SW480 (cell line): ENCODE results near the gene KCNH2.
"Not testable (repeated sequence)": the region's sequence is repeated elsewhere in the genome, so short reads cannot be mapped to it uniquely, and the experiment has no call there.

ENCODE experiments used
- DNase-seq: peaks from one replicate; pipeline ENCODE4 v3.0.0-alpha.2; 2016; ENCODE audit warnings: low spot score

The KCNH2 gene

DNA sequence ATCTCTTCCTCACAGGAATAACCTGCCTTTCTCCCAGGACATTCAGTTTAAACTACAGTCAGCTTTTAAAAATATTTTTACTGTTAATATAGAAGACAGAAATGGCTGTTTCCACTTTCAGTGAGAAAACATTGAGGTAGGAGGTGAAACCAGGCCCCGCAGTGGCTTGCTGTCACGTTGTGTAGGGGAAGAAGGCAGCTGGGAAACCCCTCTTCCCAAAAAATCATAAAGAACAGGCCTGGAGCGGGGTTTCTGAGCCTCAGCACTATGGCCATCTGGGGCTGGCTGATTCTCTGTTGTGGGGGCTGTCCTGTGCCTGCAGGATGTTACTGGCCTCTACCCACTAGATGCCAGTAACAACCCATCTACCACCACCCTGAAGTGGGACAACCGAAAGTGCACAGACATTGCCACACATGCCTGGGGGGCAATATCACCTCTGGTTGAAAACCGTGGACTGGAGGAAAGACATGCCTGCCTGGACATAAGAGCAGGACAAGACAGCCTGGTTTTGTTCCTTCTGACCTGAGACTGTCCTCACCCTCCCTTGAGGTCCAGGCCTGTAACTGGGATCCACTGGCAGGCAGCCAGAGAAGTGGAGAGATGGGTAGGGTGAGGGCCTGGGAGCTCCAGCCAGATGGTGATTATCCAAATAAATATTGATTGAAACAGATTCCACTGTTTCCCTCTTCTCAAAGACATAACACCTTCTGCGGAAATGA, 43.9 kb downstream of the KCNH2 start:
- no peak for DNase-seq

DNA sequence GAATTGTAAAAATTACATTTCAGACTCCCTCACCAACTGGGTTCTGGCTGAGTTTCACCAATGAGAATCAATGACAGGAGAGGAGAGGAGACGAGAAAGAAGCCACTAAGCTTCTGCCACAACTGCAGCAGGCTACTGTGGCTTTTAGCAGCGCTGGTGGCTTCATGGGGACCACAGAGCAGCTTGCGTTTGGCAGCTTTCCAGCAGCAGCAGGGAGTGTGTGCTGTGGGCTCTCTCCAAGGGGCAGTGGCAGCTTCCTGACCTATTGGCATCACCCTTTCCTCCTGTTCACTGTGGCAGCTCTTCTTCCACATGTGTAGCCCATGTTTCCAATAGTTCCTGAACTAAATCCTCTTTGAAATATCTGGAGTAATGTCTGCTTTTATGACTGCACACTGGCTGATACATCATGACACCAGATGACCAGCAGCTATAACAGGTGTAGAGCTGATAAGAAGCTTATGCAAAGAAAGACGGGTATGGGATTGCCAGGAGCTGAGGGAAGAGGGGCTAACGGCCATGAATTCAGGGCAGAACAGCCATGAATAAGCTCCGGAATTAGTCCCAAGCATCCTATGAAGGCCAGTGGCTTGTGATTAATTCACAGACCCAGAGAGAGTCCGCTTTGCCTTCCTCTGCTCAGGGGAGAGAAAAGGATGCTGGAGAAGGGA, 46.8 kb downstream of the KCNH2 start:
- peak; percentile 28 for DNase-seq

DNA sequence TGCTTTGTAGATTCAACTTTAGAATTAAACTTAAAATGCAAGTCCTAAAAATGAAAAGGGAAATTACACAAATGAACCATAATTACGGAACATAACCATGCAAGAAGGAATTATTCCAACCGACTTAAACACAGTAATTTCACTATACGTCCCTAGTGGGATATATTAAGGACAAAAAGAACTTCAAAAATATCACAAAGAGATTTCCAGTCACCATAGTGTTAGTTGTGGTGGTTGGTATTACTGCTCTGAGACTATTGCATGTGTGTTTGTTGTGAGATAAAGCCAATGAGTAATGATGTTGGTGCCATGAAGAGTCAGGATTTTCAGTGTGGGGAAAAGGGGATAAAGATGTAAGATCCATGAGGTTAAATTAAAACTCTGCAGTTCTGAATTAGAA, 49.6 kb downstream of the KCNH2 start:
- no peak for DNase-seq

DNA sequence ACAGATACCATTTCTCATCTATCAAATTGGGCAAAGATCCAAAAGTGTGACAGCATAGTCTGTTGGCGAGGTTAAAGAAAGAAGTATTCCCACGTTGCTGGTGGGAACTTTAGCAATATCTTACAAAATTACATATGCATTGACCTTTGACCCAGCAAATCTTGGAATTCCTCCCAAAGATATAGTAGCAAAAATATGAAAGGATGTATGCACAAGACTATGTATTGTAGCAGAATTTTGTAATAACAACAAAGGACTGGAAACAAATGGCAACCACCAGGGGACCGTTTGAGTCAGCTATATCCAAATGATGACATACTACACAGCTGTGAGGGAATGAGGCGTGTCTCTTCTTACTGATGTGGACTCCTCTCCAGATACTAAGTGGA, 50.2 kb downstream of the KCNH2 start:
- peak; percentile 33 for DNase-seq

DNA sequence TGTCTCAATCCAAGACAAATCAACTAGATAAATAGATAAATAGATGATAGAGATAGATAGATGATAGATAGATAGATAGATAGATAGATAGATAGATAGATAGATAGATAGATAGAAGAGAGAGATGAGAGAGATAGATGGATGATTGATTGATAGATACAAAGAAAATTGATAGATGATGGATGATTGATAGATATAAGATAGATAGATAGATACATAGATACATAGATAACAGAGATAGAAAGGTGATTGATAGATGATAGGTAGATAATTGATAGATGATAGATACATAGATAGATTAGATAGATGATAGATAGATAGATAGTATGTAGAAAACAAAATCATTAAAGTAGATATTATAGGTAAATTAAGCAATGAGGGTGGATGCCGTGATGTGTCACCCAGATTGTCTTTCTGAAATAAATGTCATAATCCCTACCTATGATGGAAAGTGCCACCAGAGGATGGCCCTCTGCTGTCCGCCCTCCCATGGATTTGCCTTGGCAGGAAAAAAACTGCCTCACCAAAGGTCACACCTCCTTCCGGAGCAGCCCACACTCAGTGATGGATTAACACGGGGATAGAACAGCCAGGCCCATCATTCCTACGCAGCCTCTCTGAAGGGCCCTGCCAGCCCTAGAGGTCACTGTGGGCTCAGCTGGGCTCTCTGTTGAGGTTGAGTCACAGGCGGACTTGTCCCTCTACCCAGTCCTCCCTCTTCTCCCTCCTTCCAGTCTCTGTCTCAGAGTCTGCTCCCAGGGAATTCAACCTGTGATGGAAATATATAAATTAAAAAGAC, 50.8 kb downstream of the KCNH2 start:
- no peak for DNase-seq

DNA sequence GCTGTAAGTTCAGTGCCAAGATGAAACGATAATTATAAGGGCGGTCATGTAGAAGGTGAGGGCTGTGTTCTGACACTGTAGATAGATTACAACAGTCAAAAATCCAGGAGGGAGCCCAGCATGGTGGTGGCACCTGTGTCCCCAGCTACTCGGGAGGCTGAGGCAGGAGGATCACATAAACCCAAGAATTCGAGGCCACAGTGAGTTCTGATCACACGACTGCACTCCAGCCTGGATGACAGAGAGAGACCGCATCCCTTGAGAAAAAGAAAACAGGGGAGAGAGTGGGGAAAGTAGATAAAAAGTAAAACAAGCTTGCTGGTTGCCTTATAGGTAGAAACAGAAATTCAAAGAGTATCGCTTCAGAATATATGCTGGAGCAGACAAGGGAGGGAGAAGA, 52.1 kb downstream of the KCNH2 start:
- no peak for DNase-seq

DNA sequence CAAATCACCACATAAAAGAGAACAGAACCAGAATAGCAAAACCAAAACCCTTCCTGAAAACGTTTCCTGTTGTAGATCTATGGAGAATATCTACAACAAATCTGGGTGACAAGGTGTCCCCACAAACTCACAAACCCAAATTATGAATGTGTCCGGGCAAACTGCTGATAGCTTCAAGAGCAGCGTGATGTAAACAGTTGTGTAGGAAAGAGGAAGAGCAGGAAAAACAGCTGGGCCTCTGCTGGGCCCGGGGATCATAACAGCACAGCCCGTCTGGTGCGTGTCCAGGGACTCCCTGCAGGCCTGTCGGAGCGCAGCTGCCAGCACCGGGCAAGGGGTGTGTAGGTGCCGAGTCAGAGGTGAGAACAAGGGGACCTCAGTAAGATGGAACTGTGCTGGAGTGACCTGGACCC, 53.7 kb downstream of the KCNH2 start:
- no peak for DNase-seq

DNA sequence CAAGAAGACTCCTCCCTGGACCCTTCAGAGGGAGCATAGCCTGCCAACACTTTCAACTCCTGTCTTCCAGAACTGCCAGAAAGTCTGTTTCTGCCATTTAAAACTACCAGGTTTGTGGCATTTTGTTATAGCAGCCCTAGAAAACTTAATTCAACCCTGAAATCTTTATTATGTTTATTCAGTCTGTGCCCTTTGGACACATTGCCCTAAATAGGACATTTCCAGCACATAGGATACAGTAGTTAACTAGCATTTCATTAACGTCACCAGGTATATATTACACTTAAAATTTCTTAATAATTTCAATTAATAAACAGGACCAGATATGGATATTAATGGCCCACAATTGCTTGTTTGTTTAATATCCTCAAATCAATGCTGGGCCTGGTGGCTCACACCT, 54.3 kb downstream of the KCNH2 start:
- no peak for DNase-seq

DNA sequence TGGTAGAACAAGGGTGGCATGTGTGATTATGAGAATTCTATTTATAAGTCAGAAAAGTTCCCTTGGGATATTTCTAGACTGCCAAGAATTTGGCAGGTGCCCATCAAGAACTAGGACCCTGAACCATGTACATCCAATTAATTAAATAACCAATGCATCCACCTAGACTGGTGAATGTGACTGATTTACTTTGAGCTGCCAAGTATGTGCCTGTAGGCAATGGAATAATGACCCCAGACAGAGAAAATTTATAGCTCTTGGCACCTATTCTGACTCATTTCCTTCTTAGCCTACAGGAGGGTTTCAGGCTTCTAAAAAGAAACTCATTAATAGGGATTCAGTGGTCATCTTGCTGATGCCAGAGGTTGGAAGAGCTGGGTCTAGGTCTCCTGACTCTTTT, 54.9 kb downstream of the KCNH2 start:
- DNase-seq = no peak

DNA sequence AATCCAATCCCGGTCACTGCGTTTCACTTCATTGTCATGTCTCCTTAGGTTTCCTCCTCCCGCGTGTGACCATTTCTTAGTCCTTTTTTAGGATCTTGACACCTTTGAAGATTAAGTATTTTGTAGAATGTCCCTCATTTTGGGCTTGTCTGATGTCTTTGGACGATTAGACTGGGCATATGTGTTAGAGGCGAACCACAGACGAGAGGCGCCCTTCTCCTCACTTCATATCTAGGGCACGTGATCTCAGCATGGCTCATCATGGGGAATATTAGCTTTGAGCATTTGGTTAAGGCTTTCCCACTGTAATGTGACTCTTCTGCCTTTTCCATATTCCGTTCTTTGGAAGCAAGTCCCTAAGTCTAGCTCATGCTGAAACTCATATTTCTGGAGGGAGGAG, 59.0 kb downstream of the KCNH2 start:
- DNase-seq = no peak

DNA sequence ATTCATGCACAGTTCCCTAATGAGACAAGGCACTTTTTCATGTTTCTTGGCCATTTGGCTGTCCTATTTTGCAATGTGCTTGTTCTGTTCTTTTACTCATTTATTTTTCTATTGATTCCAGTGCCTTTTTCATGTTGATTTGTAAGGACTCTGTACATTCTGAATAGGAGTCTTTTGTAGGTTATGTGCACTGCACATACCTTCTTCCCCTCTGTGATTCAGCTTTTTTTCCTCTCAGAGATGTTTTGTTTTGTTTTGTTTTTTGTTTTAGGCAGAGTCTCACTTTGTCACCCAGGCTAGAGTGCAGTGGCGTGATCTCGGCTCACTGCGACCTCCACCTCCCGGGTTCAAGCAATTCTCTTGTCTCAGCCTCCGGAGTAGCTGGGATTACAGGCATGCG, 59.7 kb downstream of the KCNH2 start:
- DNase-seq = no peak

DNA sequence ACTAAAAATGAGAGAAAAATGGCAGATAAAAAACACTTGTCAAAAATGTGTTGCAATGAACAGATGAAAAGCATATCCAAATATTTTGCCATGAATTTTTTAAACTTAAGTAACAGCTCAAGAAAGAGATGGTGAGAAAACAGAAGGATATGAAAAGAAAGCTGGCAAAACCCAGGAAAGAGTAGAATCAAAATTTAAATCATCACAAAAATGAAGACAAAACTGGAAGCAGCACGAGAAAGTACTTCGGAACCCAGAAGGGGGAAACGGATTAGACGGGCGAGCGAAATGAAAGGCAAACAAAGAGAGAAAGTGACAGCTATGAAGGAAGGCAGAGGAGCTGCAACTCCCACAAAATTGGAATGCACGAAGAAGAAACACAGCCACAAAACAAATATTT, 60.2 kb downstream of the KCNH2 start:
- no peak for DNase-seq

DNA sequence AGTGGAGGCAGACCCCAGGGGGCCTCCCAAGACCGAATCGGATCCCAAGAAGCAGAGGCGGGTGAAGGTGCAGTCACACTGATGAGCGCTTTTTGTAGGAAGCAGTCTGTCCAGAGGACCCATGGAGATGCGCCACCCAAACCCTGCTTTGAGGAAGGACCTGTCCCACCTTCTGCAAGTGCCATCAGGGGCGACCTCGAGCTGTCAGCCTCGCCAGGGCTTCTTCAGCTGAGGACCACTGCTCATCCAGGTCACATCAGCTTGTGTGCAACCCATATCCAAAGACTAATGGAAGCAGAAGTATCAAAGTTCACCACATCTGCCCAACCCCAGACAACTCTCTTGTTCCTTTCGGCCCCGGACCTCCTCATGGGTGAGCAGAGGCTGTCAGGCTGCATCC, 61.5 kb downstream of the KCNH2 start:
- DNase-seq = no peak

DNA sequence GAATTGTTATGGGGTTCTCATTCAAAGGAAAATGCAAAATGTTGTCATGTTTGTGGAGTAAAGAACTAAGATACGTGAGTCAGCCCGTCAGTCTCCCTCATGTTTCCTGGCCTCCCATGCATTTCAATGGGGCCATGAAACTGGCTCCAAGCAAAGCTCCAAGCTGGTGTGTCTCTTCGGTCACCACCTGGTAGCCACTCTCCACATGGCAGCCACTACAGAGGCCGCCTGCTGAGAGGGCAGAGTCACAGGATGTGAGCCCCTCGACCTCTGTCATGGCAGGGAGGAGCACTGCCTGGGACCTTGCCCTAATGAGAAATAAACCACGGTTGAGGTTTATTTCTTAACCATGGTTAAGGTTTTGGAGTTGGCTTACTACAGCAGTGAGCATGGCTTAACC, 63.2 kb downstream of the KCNH2 start:
- no peak for DNase-seq

DNA sequence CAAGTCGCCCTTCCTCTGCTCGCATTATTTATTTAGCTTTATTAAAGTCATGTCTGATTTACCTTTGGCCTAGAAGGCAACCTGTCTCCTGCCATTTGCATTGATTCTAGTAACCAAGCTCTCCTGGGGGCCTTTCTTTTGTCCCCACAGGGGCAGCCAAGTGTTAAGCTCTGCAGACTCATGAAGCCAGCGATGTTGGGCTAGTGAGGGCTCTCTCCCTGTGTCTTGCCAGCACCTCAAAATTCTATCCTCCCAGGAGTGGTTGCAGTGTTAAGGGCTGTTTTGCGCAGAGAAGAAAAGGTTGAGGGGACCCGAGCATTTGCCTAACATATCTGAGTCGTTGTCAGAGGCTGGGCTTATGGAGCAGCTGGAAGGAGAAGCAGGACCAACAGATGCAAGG, 63.9 kb downstream of the KCNH2 start:
- no peak for DNase-seq

DNA sequence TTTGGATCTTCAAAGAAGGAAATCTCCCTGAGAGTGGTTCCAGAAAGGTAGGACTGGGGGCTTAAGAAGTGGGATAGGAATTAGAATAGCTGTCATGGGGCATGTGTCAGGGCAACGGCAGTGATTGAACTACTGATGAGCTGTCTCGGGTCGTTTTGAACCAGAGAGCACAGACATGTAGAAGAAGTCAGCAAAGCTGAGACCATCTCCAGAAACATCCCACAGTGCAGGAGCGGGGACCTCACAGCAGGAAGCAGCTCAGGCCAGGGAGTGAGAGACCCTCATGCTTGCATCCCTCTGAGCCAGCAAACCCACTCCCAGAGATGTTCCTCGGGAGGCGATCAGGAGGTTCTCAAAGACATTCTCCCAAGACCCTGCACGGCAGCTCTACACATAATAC, 65.7 kb downstream of the KCNH2 start:
- DNase-seq = no peak

DNA sequence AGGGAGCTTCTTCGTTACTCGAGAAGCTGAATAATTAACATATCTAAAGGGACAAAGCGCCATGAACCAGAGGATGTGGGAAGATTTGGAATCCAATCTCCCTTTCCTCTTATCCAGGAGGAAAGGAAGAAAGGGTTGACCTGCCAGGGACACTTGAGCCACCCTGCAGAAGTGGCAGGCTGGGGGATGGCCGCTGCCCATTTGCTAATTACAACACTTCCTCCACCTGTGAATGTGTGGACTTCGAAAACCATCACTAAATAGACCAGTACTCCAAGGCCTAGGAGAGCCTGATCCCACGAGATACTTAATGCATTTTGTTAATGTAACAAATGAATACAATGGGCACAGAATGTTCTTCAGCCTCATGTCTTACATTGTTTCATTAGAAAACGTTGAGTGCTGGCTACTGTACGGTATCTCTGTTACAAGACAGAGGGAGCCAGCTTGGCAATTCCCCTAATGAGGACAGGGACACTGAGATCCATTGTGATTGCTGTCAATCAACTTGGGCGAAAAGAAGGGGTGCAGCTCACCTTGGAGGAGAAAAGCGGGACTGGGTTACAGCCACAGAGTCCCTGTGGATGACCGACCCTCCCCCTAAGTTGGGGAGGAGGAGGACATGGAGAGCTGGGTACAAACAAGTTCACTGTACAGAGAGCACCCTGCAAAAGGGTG, 66.4 kb downstream of the KCNH2 start:
- DNase-seq = no peak

DNA sequence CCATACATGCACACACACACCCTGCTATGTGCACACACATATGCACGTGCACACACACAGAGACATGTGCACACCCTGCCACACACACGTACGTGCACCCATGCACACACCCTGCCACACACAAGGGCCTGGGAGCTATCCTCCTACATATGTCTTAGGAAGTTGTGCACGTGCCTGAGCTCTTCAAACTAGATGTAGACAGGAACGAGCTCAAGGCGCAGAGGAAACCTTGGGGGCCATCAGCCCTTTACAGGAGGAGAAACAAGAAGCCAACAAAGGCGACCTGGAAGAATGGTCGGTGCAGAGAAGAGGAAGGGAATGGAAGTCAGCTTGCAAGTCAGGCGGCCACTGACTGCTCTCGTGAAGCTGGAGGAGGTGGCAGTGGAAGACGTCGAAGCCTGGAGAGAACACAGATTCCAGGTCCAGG, 67.1 kb downstream of the KCNH2 start:
- DNase-seq = no peak

DNA sequence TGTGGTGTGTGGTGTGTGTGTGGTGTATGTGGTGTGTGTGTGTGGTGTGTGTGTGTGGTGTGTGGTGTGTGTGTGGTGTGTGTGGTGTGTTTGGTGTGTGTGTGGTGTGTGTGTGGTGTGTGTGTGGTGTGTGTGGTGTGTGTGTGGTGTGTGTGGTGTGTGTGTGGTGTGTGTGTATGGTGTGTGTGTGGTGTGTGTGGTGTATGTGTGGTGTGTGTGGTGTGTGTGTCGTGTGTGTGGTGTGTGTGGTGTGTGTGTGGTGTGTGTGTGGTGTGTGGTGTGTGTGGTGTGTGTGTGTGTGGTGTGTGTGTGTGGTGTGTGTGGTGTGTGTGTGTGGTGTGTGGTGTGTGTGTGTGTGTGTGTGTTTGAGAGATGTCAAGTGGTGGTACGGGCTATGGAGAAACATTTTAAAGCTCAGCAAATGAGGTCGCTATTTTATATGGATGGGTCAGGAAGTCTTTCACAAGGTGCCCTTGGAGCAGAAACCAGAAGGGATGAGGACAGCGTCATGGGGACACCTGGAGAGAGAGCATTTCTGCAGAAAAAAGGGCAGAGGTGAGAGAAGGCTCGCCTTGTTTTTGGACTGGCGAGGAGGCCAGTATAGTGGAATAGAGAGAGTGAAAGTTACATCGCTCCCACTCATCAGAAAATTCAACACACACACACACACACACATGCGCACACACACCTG, 67.7 kb downstream of the KCNH2 start:
- not testable (repeated sequence) for DNase-seq

DNA sequence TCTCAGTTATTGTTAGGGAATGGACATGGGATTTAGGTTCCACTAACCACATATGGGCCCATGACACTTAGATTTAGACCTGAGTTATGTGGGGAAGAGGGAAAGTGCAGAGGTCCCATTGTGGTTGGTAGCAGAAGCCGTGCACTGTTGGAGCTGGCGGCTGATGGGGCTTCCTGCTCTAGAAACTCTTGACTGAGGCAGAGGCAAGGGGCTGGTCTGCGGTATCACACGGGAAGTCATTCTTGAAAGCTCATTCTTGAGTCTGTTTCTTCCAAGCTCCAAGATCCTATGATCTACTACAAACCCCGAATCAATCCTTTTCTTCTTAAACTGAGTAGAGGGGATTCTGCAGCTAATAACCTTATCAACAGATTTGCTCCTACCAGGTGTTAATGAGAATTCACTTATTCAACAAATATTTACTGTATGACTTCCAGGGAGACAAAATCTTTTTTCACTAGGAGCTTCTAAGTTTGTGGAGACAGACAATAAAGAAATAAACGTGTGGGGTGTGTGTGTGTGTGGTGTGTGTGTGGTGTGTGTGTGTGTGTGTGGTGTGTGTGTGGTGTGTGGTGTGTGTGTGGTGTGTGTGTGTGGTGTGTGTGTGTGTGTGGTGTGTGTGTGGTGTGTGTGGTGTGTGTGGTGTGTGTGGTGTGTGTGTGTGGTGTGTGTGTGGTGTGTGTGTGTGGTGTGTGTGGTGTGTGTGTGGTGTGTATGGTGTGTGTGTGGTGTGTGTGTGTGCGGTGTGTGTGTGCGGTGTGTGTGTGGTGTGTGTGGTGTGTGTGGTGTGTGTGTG, 68.7 kb downstream of the KCNH2 start:
- DNase-seq = no peak

DNA sequence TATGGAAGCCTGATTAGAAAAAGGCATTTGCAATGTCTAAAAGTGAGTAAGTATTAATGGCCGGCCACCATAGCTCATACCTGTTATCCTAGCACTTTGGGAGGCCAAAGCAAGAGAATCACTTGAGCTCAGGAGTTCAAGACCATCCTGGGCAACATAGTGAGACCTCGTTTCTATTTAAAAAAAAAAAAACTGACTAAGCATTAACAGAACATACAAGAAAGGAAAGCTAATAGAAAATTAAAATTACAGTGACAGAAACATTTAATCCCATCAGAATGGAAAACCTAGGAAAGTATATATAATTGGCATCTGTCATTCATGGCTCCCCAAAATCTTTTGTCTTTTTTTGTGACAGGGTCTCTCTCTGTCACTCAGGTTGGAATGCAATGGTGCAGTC, 69.9 kb downstream of the KCNH2 start:
- no peak for DNase-seq
